ENCODE results near the gene PLK3. TPM values are rescaled to one million over a fixed set of nuclear protein-coding genes. Genes with fewer than 3 reads are reported as not detected.
"Not testable (repeated sequence)": the region's sequence is repeated elsewhere in the genome, so short reads cannot be mapped to it uniquely, and the experiment has no call there.

PLK3 gene
- total RNA-seq, 1 experiment from 2014 or later, result 9.5 TPM

DNA sequence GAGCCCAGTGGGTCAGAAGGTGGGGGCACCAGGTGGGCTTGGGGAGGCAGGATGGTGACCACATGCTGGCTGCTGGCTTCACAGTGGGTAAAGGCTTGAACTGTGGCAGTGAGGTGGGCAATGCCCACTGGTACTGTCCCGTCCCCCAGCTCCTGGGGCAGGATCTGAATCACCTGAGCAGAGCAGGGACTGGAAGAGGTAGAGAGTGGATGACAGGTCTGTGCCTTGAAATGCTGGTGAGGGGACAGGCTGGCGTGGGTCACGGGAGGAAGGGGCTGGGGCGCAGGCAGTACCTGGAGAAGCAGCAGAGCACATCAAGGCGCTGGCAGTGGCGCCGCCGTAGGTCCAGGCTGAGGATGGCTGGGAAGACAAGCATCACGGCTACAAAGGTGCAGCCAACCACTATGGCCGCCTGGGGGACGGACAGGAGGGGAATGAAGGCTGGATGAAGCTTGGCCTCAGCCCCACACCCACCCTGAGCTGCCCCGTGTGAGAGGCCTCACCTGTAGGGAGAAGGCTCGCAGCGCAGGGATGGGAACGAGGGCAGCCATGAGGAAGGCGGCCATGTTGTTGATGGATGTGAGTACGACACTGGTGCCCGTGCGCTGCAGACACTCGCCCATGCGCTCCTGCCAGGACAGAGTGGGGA, 27.9 kb downstream of the PLK3 start:
- no peak for DNase-seq (ENCODE audit: low read depth)

DNA sequence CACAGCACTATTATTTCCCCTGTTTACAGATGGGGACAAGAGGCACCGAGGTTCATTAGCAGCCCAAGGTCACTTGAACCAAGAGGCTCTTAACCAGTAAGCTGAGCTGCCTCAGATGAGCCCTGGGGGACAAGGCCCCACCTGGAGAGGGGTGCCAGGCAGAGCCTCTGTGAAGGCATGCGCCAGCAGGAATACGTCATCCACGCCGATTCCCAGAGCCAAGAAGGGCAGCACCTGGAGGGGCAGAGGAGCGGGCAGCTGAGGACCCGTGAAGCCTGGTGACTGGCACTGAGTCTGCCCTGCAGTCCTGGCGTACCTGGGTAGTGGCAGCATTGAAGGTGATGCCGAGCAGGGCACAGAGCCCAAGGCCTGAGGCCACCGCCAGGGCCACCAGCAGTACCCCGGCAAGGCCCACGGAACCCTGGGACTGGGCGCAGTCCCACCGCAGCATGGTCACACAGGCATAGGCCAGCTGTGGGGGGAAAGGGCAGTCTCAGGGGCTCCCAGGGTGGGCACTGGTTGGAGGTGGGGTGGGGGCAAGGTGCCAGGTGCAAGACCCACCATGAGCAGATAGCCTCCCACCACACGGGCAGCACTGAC, 28.8 kb downstream of the PLK3 start:
- DNase-seq (ENCODE audit: low read depth), result no peak

GRCh38 chr1:44829506-44830384, 29.6 kb downstream of the PLK3 start:
- DNase-seq (ENCODE audit: low read depth), result no peak

DNA sequence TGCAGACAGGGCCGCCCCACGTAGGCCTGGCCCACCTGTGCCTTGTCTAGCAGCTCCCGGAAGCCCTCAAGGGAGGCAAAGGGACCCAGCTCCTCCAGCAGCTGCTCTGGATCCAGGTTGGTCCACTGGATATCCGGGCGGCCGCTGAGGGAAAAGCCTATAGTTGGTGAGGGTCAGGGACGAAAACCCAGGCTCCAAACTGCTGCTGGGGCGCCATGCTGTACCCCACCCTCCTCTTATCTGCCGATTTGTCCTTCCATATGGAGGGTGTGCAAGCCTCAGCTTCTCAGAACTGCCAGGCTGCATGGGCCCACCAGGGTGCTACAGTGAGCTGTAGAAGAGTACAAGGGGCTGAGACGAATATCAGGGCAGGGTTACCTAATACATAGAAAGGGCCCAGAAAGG, 30.7 kb downstream of the PLK3 start:
- no peak for DNase-seq (ENCODE audit: low read depth)

DNA sequence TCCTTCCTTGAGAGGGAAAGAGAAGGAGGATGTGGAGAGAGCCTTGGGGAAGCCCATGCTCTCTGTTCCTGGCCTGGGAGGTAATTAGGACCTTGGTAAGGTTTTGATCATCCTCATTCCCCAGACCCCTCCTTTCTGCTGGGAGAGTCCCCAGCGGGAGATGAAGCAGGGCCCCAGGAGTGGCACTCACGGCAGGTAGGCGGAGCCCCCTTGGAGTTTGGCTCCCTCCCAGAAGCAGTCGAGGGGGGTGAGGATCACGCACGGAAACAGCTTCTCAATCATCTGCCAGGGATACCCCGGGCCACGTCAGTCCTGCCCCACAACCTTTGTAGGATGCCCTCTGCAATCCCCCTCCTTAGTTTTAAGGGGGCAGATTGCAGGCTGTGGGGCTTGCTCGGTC, 31.3 kb downstream of the PLK3 start:
- no peak for DNase-seq (ENCODE audit: low read depth)

DNA sequence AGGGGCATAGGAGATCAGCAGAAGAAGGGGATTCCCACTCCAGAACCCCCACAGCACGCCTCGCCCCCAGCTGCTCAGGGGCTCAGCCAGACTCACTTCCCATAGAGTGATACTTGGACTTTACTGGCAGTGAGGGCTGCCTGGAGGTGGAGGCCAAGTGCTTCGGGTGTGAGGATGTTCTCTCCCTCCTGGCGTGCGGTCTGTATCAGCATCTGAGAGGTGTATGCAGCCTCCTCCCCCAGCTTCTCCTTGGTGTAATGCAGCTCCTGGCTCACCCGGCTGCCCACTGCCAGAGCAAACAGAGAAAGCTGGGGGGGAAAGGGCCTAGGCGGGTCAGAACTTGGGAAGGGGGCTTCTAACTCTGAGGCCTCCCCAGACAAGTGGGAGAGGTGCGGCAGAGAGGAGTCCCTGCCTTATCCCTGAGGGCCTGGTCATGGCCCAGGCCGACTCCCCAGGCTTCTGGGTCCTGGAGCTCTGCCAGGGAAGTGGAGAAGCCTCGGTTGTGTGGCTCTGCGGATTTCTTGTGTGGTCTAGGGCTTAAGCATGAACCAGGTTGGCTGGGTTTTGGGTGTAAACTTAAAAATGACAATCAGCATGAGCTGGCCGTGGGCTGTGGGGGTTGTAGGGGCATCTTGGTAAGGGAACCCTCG, 32.0 kb downstream of the PLK3 start:
- no peak for DNase-seq (ENCODE audit: low read depth)

- DNase-seq (ENCODE audit: low read depth), result no peak
Measured at GRCh38 chr1:44834328-44834727, 34.2 kb downstream of the PLK3 start.

DNA sequence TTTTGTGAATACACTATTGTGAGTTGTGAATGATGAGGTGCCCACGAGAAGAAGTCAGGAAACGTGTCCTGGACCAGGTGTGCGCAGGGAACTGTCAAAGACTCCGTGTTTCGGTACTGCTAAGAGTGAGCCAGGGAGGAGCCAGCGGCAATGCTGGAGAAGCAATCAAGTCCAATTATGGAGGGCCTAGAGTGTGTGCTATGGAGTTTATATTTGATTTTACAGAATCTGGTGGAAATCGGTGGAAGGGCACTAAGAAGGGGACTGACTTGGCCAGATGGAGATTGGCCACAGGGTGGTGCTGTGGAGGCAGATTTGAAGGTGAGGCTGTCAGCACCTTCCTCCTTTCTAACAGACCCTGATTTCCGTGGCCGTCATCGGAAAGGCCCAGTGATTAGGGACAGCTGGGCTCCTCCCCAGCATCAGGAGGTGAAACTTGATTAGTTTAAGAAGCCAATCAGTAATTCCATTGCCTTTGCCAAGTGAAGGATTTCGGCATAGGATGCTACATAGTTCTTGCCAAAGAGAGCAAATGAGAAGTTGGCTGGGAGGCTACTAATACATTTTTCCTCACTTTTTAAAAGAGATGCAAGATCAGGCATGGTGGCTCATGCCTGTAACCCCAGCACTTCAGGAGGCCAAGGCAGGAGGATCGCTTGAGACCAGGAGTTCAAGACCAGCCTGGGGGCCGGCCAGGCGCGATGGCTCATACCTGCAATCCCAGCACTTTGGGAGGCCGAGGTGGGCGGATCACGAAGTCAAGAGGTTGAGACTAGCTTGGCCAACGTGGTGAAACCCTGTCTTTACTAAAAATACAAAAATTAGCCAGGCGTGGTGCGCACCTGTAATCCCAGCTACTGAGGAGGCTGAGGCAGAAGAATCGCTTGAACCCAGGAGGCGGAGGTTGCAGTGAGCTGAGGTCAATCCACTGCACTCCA, 35.8 kb downstream of the PLK3 start:
- peak; percentile 75 for DNase-seq (ENCODE audit: low read depth)

DNA sequence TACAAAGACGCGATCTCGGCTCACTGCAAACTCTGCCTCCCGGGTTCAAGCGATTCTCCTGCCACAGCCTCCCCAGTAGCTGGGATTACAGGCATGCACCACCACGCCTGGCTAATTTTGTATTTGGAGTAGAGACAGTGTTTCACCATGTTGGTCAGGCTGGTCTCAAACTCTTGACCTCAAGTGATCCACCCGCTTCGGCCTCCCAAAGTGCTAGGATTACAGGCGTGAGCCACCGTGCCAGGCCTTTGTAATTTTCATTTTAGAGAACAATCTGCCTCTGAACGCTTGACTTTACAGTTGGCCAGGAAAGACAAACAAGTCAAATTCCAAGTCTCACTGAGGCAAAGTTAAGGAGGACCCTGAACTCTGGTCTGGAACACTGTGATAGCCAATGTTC, 38.1 kb downstream of the PLK3 start:
- not testable (repeated sequence) for DNase-seq (ENCODE audit: low read depth)

DNA sequence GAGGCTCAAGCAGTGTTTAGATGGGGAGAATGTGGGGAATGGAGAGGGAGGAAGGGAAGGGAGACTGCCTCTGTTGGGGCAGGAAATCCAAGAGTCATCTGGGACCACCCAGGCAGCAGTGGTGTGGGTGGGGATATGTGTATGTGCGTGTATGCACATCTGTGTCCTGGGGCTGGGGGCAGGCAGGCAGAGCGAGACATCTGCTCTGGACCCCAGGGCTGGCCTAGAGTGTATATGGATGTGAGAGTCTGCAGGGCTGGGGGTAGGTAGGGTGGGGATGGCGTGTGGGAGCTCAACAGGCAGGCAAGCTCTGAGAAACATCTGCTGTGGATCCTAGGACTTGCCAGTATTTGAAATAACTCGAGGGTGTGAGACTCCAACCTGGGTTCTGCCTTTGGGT, 39.4 kb downstream of the PLK3 start:
- DNase-seq (ENCODE audit: low read depth), result no peak

- no peak for DNase-seq (ENCODE audit: low read depth)
Measured at GRCh38 chr1:44842486-44842861, 42.3 kb downstream of the PLK3 start.

DNA sequence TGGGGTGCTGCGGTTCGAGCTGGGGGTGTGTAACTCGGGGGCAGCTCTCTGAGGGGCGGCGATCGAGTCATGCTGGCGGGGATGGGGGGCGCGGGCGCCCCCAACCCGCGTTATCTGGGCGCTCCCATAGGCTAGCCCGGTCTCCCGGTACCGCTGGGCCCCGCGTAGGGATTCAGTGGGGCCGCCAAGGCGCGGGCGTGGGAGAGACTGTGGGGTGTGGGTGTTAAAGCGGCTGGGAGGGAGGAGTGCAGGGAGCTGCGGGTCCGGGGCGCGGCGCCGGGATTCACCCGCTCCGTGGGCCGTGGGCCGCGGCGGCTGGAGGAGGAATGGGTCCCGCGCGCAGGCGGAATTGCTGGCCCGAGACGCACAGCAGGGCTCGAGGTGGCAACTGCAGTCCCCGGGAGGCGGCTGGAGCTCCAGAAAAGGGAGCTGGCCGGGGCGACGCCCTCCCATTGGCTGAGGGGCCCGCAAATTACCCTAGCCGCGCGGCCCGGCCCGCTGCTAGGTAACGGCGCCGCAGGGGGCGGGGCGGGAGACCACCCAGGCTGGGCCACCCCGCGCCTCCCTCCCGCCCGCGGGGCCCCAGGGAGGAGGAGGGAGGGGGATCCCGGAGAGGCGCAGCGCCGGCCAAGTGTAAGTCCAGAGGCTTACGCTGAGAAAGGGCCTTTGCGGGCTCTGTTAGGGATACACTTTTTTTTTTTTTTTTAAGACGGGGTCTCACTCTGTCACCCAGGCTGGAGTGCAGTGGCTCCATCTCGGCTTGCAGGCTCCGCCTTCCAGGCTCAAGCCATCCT, 42.9 kb downstream of the PLK3 start, which contains the start of gene PTCH2:
Gene PTCH2, minus strand, starts transcription at position 392 of the 794 bp plus-strand sequence. Its CDS starts 321 bp downstream, at position 71.
- peak; percentile 57 for DNase-seq (ENCODE audit: low read depth)

DNA sequence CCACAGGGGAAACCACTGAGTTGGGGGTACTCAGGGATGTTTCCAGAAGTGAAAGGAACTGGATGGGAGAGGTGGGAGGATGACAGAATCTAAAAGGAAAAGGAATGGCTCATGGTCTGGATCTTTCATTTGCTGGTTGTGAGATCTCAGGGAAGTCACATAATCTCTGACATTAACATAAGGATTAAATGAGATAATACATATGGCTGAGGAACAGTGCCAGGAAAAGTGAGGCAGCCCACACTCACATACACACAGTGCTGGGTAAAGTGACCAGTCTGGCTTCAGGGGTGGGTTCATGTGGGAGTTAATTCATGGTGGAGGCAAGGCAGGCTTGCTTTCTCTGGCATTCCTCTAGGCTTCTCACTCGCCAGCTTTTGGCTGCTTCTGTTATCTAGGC, 46.8 kb downstream of the PLK3 start:
- no peak for DNase-seq (ENCODE audit: low read depth)

GRCh38 chr1:44847845-44848244, 47.7 kb downstream of the PLK3 start:
- no peak for DNase-seq (ENCODE audit: low read depth)

DNA sequence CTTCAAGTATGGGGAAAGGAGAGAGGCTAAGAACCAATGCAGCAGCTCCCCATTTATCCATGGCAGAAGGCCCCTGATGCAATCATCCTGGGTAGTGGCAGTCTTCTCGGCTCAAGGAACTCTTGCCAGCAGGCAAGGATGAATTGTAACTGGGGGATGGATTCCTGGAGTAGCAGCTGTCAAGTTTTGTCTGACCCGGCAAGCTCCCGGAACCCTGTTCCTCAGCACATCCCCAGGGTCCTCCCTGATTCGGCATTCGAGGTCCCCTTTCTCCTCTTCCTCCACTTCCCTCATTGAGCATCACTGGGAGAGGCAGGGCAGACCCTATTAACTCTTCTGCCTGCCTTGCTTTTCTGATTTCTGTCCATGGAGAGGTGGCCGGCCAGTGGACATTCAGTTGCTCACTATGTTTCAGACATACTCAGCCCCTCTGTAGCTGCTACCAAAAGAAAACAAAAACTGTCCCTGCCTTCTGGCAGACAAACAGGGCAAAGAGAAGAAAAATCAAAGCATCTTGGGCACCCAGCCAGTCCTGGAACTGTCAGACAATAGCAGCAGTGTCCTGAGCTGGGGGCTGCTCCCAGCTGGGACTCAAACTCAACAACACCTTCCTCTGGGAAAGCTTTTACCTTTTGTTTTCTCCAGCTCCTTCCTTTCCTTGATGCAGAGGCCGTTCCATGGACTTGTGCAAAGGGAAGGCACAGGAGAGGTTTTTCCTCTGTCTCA, 48.4 kb downstream of the PLK3 start:
- no peak for DNase-seq (ENCODE audit: low read depth)

DNA sequence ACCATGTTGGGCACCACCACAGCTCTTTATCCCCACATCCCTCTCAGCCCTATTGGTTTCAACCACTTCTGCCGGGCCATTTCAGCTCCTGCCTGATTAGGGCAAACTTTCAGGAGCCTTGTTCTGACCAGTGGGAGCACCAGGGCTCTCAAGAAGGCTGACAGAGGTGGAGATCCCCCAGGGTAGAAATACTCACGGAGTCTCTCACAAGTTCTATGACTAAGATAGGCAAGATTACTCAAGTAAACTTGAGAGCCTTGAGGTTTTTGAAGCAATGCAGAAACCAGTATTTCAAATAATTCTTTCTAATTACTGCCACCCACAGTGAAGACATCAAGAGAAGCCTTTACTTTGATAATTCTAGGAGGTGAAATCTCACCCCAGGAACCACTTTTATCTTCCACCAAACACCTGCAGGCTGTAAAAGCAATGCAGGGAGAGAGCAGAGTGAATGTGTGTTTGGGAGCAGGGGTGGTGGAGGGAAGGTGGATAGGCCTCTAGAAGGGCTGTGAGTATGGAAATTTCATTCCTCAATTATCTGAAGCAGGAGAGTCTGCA, 49.5 kb downstream of the PLK3 start:
- DNase-seq (ENCODE audit: low read depth), result peak; percentile 19

DNA sequence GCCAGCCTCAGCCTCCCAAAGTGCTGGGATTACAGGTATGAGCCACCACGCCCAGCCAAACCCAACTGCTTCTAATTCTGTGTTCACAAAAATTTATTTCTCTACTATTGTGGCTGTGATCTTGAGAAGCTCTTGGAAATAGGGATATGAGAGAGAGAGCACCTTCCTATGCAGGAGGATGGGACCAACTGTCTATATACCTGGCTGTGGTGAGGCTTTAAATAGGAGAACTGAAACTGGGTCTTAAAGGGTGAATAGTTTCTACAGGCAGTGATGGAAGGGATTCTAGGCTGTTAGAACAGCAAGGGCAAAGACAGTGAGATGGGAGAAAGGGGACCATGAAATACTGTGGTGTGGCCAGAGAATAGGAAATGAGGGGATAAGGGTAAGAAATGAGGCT, 51.1 kb downstream of the PLK3 start:
- DNase-seq (ENCODE audit: low read depth), result no peak

GRCh38 chr1:44853201-44853600, 53.0 kb downstream of the PLK3 start:
- no peak for DNase-seq (ENCODE audit: low read depth)

DNA sequence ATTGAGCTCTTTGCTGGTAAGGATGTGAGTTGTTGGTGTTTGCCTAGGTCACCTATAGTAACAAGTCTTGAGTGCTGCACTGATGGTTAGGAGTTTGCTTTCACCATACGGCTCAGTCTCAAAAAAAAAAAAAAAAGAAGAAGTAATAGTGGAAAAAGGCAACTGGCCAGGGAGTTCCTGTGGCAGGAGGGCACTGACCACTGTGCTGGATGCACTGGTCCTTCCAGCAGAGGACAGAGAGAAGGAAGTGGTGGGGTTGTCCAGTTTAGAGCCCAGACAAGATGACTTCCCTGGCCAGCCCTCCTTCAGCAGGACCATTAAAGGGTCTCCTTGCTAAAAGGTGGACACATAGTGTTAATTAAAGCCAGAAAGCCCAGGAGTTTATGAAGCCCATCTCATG, 54.8 kb downstream of the PLK3 start:
- no peak for DNase-seq (ENCODE audit: low read depth)
